ENCODE results near the gene FCRL3. TPM values are rescaled to one million over a fixed set of nuclear protein-coding genes. Genes with fewer than 3 reads are reported as not detected.

FCRL3 gene
- total and polyA plus RNA-seq, 2 donors from 2014 or later: 1.4 TPM; not detected in 1

Other genes with a start within 250 kb of the FCRL3 start
- gene FCRL5, start 148.3 kb downstream of the FCRL3 start, total RNA-seq: 10.3 TPM
- not detected for gene FCRL5, start 148.3 kb downstream of the FCRL3 start, polyA plus RNA-seq (ENCODE audit: insufficient read depth, low read depth, low replicate concordance)
- not detected for gene FCRL4, start 102.7 kb downstream of the FCRL3 start, total RNA-seq
- not detected for gene FCRL4, start 102.7 kb downstream of the FCRL3 start, polyA plus RNA-seq (ENCODE audit: insufficient read depth, low read depth, low replicate concordance)
- 2.5 TPM for gene FCRL2, start 76.4 kb upstream of the FCRL3 start, total RNA-seq
- gene FCRL2, start 76.4 kb upstream of the FCRL3 start, polyA plus RNA-seq (ENCODE audit: insufficient read depth, low read depth, low replicate concordance): not detected
- gene FCRL1, start 119.4 kb upstream of the FCRL3 start, total RNA-seq: 5.7 TPM
- not detected for gene FCRL1, start 119.4 kb upstream of the FCRL3 start, polyA plus RNA-seq (ENCODE audit: insufficient read depth, low read depth, low replicate concordance)
- gene CD5L, start 141.0 kb upstream of the FCRL3 start, total RNA-seq: 0.19 TPM
- gene CD5L, start 141.0 kb upstream of the FCRL3 start, polyA plus RNA-seq (ENCODE audit: insufficient read depth, low read depth, low replicate concordance): not detected